Calu3 (cell line): ENCODE measurements around the gene TTC17. TPM values are rescaled to one million over a fixed set of nuclear protein-coding genes. Genes with fewer than 3 reads are reported as not detected.
A peak's percentile ranks its signal among the peaks of the same experiment; 100 is the strongest.
"Not testable (repeated sequence)": the region's sequence is repeated elsewhere in the genome, so short reads cannot be mapped to it uniquely, and the experiment has no call there.

Source experiments
- BruUV-seq: library from RNA; stranded (reverse); fragments of 400-500 nt; replicated peaks from 2 replicates; lab custom pipeline; 2021; lab: Mats Ljungman, UMichigan
- CTCF ChIA-PET: fragments of 300-600 bp; sonication (Branson Sonifier 250); formaldehyde crosslinking; loops from one replicate; lab custom pipeline; 2022; ENCODE audit warnings: antibody characterized with exemption; lab: Charles Lee
- DNase-seq: peaks from one replicate; pipeline ENCODE4 v3.0.0; 2022
- H3K27ac Mint-ChIP-seq: one replicate; pipeline ENCODE4 v1.8.0; 2022; ENCODE audit warnings: mixed read lengths; ENCODE audit not compliant: unreplicated experiment
- H3K27me3 Mint-ChIP-seq: one replicate; pipeline ENCODE4 v1.8.0; 2022; ENCODE audit warnings: mixed read lengths; ENCODE audit not compliant: unreplicated experiment
- H3K36me3 Mint-ChIP-seq: one replicate; pipeline ENCODE4 v1.8.0; 2022; ENCODE audit warnings: mild to moderate bottlenecking, moderate library complexity, mixed read lengths; ENCODE audit not compliant: insufficient read depth, unreplicated experiment
- H3K4me1 Mint-ChIP-seq: one replicate; pipeline ENCODE4 v1.8.0; 2022; ENCODE audit warnings: mild to moderate bottlenecking, low read depth, mixed read lengths; ENCODE audit not compliant: unreplicated experiment
- H3K4me3 Mint-ChIP-seq: one replicate; pipeline ENCODE4 v1.8.0; 2022; ENCODE audit warnings: mild to moderate bottlenecking, low read depth, moderate library complexity, mixed read lengths; ENCODE audit not compliant: unreplicated experiment
- H3K9me3 Mint-ChIP-seq: one replicate; pipeline ENCODE4 v1.8.0; 2022; ENCODE audit warnings: low read depth, mixed read lengths; ENCODE audit not compliant: unreplicated experiment
- intact Hi-C: fragments of 100-400 bp; cut with micrococcal nuclease; formaldehyde crosslinking; loops from one replicate; pipeline ENCODE4 v1.10.0; 2022; ENCODE audit not compliant: unreplicated experiment
- total RNA-seq: library from RNA; stranded (reverse); gene quantifications from 2 replicates; pipeline ENCODE4 v1.2.3, GENCODE V29; 2022
- TF ChIP-seq, protein P1 (sequence below): fragments of 200-600 bp; IDR thresholded peaks from one replicate; pipeline ENCODE4 v1.8.0; 2022; ENCODE audit warnings: antibody characterized with exemption; ENCODE audit not compliant: unreplicated experiment

The TTC17 gene
- total RNA-seq, 1 experiment from 2014 or later: 77.7 TPM

DNA sequence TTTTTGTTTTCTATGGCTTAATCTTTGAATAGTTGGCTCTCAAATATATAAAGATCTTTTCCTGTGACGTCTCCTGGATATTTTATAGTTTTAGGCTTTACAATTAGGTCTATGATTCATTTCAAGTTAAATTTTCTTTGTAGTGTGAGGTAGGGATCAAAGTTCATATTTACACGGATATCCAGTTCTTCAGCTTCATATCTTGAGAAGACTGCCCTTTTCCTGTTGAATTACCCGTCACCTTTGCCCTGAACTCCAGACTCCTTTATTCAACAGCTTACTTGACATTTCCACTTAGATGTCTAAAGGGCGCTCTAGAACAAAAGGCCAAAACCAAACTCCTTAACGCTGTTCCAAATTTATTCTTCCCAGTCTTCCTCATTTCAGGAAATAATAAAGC, 51.7 kb downstream of the TTC17 start:
- intact Hi-C loops: loop anchor here (5.0 kb wide), 1 partner anchor 93 kb away; no protein-coding TSS in a partner anchor
- CTCF ChIA-PET: no interaction called here
- DNase-seq: peak; percentile 3
- BruUV-seq: no TSS peak
- no peaks in the 10 kb centered on the region for H3K9me3 Mint-ChIP-seq
- peaks cover 22% of the 10 kb centered on the region for H3K4me1 Mint-ChIP-seq
- peak overlapping the region; percentile 33 for H3K4me3 Mint-ChIP-seq
- peaks cover 27% of the 10 kb centered on the region for H3K36me3 Mint-ChIP-seq
- peak overlapping the region; percentile 87 for H3K27ac Mint-ChIP-seq
- no peaks in the 10 kb centered on the region for H3K27me3 Mint-ChIP-seq
- TF ChIP-seq, protein P1, sequence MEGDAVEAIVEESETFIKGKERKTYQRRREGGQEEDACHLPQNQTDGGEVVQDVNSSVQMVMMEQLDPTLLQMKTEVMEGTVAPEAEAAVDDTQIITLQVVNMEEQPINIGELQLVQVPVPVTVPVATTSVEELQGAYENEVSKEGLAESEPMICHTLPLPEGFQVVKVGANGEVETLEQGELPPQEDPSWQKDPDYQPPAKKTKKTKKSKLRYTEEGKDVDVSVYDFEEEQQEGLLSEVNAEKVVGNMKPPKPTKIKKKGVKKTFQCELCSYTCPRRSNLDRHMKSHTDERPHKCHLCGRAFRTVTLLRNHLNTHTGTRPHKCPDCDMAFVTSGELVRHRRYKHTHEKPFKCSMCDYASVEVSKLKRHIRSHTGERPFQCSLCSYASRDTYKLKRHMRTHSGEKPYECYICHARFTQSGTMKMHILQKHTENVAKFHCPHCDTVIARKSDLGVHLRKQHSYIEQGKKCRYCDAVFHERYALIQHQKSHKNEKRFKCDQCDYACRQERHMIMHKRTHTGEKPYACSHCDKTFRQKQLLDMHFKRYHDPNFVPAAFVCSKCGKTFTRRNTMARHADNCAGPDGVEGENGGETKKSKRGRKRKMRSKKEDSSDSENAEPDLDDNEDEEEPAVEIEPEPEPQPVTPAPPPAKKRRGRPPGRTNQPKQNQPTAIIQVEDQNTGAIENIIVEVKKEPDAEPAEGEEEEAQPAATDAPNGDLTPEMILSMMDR: no peak

DNA sequence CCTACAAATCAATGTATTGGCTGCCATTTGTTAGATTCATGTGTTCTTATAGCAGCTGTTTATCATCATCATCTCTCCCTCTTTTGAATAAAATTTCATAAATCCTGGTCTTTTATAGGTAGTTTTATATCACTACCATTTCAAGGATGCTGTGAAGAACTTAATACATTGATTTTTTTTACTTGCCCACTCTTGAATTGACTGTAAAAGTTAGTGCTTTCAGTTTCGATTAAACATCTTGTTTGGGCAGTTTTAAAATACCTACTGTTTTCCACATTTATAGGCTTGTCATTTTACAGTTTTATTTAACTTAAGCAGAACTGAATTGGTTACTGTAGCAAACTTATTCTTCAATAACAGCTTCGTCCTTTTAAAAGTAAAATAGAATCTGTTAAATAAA, 59.5 kb downstream of the TTC17 start:
- DNase-seq: no peak
- H3K9me3 Mint-ChIP-seq: no peaks in the 10 kb centered on the region
- no peak overlapping the region for H3K4me3 Mint-ChIP-seq
- intact Hi-C loops: no loop called here
- TF ChIP-seq, protein P1: no peak
- peaks cover 5% of the 10 kb centered on the region for H3K36me3 Mint-ChIP-seq
- CTCF ChIA-PET: no interaction called here
- H3K27me3 Mint-ChIP-seq: no peaks in the 10 kb centered on the region
- H3K4me1 Mint-ChIP-seq: no peaks in the 10 kb centered on the region
- BruUV-seq: no TSS peak
- H3K27ac Mint-ChIP-seq: no peak overlapping the region

DNA sequence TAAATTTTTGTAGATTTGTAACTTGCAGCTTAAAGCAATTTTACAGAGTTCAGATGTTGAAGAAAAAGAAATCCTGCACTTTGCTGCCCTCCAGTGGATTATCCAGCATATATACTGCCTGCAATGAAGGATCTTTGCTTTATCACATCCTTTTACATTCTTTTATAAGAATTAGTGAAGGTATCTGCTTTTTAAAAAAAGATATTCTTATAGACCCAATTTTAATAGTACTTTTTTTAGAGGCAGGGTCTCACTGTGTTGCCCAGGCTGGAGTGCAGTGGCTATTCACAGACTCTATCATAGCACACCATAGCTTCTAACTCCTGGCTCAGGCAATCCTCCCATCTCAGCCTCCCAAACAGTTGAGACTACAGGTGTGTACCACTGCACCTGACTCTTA, 60.7 kb downstream of the TTC17 start:
- peak; percentile 34 for DNase-seq
- intact Hi-C loops: no loop called here
- no peak overlapping the region for H3K27ac Mint-ChIP-seq
- H3K36me3 Mint-ChIP-seq: peaks cover 5% of the 10 kb centered on the region
- CTCF ChIA-PET: interaction anchor here (1.0 kb wide), 1 partner anchor 108 kb away, joined by 7 read pairs; the partner anchor contains the start of gene API5
- TF ChIP-seq, protein P1: peak; percentile 23
- H3K4me1 Mint-ChIP-seq: no peaks in the 10 kb centered on the region
- no peaks in the 10 kb centered on the region for H3K27me3 Mint-ChIP-seq
- BruUV-seq: no TSS peak
- H3K4me3 Mint-ChIP-seq: no peak overlapping the region
- H3K9me3 Mint-ChIP-seq: no peaks in the 10 kb centered on the region

DNA sequence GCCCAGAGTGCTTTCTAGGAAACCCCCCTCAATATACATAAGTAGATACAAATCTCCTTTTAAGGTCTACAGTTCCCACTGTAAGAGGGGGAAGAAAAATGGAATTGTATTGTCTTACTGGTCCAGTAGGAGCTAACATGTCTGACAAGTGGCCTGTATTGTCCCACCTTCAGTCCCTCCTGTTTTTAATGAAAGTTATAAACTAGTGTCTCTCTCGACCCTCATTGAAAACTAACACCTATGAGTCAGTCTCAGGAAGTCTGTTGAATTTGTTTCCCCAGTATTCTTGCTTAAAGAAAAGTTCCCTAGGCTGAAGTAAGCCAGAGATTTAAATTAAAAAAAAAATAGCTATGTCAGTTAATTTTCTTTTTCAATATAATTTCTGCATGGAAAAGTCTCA, 69.3 kb downstream of the TTC17 start:
- CTCF ChIA-PET: no interaction called here
- Mint-ChIP-seq H3K27me3 (no peaks in the 10 kb centered on the region), H3K36me3 (no peaks in the 10 kb centered on the region), H3K27ac (no peak overlapping the region), H3K4me3 (no peak overlapping the region), H3K4me1 (no peaks in the 10 kb centered on the region), H3K9me3 (no peaks in the 10 kb centered on the region)
- no TSS peak for BruUV-seq
- TF ChIP-seq, protein P1: no peak
- DNase-seq: no peak
- intact Hi-C loops: no loop called here

DNA sequence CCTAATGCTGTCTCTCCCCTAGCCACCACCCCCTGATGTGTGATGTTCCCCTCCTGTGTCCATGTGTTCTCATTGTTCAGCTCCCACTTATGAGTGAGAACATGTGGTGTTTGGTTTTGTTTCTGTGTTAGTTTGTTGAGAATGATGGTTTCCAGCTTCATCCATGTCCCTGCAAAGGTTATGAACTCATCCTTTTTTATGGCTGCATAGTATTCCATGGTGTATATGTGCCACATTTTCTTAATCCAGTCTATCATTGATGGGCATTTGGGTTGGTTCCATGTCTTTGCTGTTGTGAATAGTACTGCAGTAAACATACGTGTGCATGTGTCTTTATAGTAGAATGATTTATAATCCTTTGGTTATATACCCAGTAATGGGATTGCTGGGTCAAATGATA, 72.2 kb downstream of the TTC17 start:
- H3K9me3 Mint-ChIP-seq, H3K27me3 Mint-ChIP-seq, DNase-seq, CTCF ChIA-PET, BruUV-seq, H3K36me3 Mint-ChIP-seq, H3K4me3 Mint-ChIP-seq, intact Hi-C loops, H3K4me1 Mint-ChIP-seq, H3K27ac Mint-ChIP-seq: not testable (repeated sequence)
